Esophagus squamous epithelium (tissue), 4 donors: Measurements from ENCODE around the gene C11orf16.

Experiments used
- CTCF ChIP-seq, 6 experiments: fragments of 450-650 bp in 4 of 6; fragments of 200-600 bp in 2 of 6; sonication (generic) in 2 of 6; IDR thresholded peaks; one replicate each; pipeline ENCODE4 v1.5.1; 2016 to 2019; ENCODE audit warnings: antibody characterized with exemption in 6 of 6, mild to moderate bottlenecking in 4 of 6, moderate library complexity in 4 of 6
- POLR2A ChIP-seq, 4 donors: fragments of 450-650 bp; IDR thresholded peaks; one replicate each; pipeline ENCODE4 v1.6.1; 2017; ENCODE audit warnings: antibody characterized with exemption in 4 of 4, mild to moderate bottlenecking in 4 of 4, moderate library complexity in 3 of 4

- no peak for TF ChIP-seq CTCF (IDR thresholded peaks at IDR 0.05)
- TF ChIP-seq POLR2A (IDR thresholded peaks at IDR 0.05), result no peak
These were observed 25.6 kb downstream of the C11orf16 start for GRCh38 chr11:8907116-8907515.
